G401 (cell line): ENCODE results near the gene PLCG1. TPM values are rescaled to one million over a fixed set of nuclear protein-coding genes. Genes with fewer than 3 reads are reported as not detected.
"Not testable (repeated sequence)": the region's sequence is repeated elsewhere in the genome, so short reads cannot be mapped to it uniquely, and the experiment has no call there.

Source experiments
- DNase-seq: peaks from one replicate; pipeline ENCODE4 v3.0.0-alpha.2; 2015; ENCODE audit warnings: low spot score
- in situ Hi-C: cut with HindIII; loops from 2 replicates; pipeline ENCODE4 v1.10.0; 2016; ENCODE audit warnings: low sequenced_read_pairs, mixed read lengths
- total RNA-seq: library from RNA; depleted of rRNA; stranded (reverse); fragments of >200 nt; shearing (Covaris generic); gene quantifications from 2 replicates; pipeline ENCODE4 v1.2.3, GENCODE V29; 2014

PLCG1 gene
- total RNA-seq, 1 experiment from 2014 or later, result 117 TPM

GRCh38 chr20:41121399-41121798 lies 15.9 kb upstream of the PLCG1 start:
- in situ Hi-C loops, result no loop called here
- DNase-seq, result no peak

GRCh38 chr20:41123631-41124030 lies 13.7 kb upstream of the PLCG1 start:
- DNase-seq, result no peak
- in situ Hi-C loops, result no loop called here

- DNase-seq, result no peak
Measured at GRCh38 chr20:41124451-41125094, 12.8 kb upstream of the PLCG1 start.

GRCh38 chr20:41125530-41126457 lies 11.5 kb upstream of the PLCG1 start:
- in situ Hi-C loops, result no loop called here
- DNase-seq, result no peak

More at GRCh38 chr20:41124451-41125094, 12.8 kb upstream of the PLCG1 start:
- in situ Hi-C loops, result no loop called here

- in situ Hi-C loops, result no loop called here
- no peak for DNase-seq
Measured at GRCh38 chr20:41126719-41127118, 10.6 kb upstream of the PLCG1 start.

GRCh38 chr20:41128317-41128716 lies 9.0 kb upstream of the PLCG1 start:
- in situ Hi-C loops, DNase-seq: not testable (repeated sequence)

- no peak for DNase-seq
- in situ Hi-C loops, result no loop called here
Measured at GRCh38 chr20:41131594-41132387, 5.6 kb upstream of the PLCG1 start.

- in situ Hi-C loops, DNase-seq: not testable (repeated sequence)
Measured at GRCh38 chr20:41132388-41132775, 5.0 kb upstream of the PLCG1 start.

- no peak for DNase-seq
- in situ Hi-C loops, result no loop called here
Measured at GRCh38 chr20:41133709-41134361, 3.5 kb upstream of the PLCG1 start.

- in situ Hi-C loops, result no loop called here
- no peak for DNase-seq
Measured at GRCh38 chr20:41134362-41135186, 2.8 kb upstream of the PLCG1 start.

GRCh38 chr20:41135187-41135887 lies 2.0 kb upstream of the PLCG1 start:
- peak; percentile 42 for DNase-seq
- in situ Hi-C loops, result no loop called here

- DNase-seq, result no peak
- in situ Hi-C loops, result no loop called here
Measured at GRCh38 chr20:41135888-41136679, 1.3 kb upstream of the PLCG1 start.

GRCh38 chr20:41137614-41138474 lies 501 bp downstream of the PLCG1 start:
- DNase-seq, result peak; percentile 39
- in situ Hi-C loops, result no loop called here

- DNase-seq, result peak; percentile 46
- in situ Hi-C loops, result no loop called here
Measured at GRCh38 chr20:41138475-41139226, 1.3 kb downstream of the PLCG1 start.

GRCh38 chr20:41139227-41140093 lies 2.1 kb downstream of the PLCG1 start:
- in situ Hi-C loops, result no loop called here

More at GRCh38 chr20:41139227-41140093, 2.1 kb downstream of the PLCG1 start:
- no peak for DNase-seq
